Measurements from ENCODE around the gene RBMS3.

Gene RBMS3

DNA sequence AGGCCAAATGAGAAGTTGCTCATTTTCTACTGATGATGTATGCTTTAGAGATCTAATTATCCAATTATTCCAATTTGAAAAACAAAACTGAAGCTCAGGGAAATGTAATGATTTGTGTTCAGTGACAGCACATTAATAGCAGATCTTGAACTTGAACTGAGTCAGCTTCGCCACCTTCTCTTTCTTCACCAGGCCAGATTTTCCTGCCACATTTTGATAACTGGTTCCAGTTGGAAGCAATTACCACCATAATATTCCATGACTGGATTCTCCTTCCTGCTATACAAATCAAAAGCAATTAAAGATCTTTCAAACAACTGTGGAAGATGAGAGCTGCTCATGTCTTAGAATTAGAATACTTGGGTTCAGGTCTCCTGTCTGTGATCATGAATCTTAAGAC is 334.1 kb downstream of the RBMS3 start:
- DNase-seq (ENCODE audit: low read depth, low spot score): no peak

DNA sequence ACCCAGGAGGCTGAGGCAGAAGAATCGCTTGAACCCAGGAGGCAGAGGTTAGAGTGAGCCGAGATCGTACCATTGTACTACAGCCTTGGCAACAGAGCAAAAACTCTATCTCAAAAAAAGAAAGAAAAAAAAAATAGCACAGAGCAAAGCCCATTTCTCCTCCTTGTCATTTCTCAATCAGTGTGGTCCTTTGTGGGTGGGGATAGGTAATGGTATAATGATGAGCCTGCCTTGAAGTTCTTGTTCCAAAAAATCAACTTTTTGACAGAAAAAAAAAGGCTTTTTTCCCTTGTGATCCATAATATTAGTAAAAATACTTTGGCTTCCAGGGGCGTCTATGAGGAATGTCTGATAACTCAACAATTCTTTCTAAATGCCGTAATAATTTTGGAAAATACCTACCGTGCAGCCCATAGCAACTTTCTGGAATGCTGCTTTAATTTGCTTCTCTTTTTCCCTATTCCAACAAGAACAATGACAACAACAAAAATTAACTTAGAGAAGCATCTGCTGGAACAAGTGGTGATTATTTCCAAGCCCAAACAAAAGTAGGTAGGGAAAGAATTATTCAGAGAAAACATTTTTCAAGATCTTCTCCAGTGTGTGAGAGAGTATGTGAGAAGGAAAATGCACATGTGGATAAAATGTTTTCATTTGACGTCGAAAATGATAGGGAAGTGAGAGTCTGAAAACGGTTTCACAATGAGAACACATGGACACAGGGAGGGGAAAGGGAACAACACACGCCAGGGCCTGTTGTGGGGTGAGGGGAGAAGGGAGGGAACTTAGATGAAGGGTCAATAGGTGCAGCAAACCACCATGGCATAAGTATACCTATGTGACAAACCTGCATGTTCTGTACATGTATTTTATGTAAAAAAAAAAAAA is 337.8 kb downstream of the RBMS3 start:
- no peak for DNase-seq (ENCODE audit: low read depth, low spot score)

GRCh38 chr3:29619676-29620075 is 338.8 kb downstream of the RBMS3 start:
- DNase-seq (ENCODE audit: low read depth, low spot score): no peak

DNA sequence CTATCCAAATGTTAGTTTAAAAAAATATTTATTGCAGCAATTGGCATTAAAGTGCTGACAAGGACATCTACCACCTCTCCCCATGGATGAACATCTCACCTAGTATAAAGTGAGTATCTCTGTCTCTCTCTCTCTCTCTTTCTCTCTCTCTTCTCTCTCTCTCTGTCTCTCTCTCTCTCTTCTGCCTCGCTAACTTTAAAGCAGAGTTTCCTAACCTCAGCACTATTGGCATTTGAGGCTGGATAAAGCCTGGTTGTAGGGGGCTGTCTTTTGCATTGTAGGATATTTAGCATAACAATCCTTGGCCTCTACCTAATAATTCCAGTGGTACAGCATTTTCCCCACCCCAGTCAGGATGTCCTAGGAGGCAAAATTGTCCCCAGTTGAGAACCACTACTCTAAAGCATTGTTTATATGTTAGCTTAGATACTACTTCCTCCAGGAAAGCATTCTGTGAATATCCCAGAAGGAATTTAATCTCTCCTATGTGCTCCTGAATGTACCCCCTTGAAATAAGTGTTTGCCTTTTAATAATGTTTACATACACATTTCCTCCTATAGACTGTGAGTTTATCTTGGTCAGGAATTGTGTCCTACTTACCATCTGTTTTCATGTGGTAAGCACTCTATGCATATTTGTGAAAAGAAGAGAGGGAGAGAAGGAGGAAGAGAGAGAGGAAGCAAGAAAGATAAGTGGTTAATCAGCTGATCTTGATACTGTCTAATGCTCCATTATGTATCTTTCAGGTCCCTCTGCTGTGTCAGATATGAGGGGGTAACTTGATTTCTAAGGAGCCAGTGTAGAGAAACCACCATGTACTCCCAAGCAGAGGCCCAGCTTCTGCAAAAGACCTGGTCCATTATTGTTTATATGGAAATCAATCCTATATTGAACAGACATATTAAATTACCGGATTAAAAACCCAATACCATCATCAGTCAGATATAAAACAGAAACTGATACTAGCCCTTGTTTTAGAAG is 346.6 kb downstream of the RBMS3 start:
- no peak for DNase-seq (ENCODE audit: low read depth, low spot score)

DNA sequence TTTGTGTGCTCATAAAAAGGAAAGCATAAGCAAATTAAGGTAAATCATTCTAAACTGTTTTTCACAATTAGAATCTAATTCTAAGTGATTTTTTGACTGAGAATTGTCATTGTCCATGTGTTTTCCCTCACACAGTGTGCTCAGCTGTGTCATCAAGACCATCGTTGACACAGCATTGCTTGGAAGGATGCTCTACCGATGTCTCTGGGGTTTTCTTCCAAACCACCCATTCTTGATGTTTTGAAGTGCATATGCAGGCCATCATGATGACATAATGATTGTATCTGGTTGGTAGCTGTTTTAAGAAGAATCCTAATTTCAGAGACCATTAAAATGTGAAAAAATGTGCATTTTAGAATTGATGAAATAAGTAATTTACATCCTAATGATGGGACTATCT is 347.9 kb downstream of the RBMS3 start:
- no peak for DNase-seq (ENCODE audit: low read depth, low spot score)

DNA sequence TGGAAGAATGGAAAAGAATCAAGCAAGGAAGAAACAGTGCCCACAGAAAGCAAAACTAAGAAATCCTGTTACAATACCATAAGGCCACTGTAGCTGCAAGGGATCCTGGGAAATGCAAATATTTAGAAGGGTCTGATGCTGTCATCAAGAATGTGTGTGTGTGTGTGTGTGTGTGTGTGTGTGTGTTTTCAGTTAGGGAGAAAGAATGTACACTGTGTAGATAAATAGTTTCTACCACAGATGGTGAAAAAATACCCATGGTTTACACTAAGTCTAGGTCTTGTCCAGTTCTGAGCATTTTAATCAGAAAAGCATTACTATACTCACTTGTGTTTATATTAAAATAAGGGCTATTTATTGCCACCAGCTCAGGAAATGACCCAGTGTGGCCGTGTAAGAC is 355.0 kb downstream of the RBMS3 start:
- no peak for DNase-seq (ENCODE audit: low read depth, low spot score)

GRCh38 chr3:29637068-29637467 is 356.2 kb downstream of the RBMS3 start:
- DNase-seq (ENCODE audit: low read depth, low spot score): no peak

DNA sequence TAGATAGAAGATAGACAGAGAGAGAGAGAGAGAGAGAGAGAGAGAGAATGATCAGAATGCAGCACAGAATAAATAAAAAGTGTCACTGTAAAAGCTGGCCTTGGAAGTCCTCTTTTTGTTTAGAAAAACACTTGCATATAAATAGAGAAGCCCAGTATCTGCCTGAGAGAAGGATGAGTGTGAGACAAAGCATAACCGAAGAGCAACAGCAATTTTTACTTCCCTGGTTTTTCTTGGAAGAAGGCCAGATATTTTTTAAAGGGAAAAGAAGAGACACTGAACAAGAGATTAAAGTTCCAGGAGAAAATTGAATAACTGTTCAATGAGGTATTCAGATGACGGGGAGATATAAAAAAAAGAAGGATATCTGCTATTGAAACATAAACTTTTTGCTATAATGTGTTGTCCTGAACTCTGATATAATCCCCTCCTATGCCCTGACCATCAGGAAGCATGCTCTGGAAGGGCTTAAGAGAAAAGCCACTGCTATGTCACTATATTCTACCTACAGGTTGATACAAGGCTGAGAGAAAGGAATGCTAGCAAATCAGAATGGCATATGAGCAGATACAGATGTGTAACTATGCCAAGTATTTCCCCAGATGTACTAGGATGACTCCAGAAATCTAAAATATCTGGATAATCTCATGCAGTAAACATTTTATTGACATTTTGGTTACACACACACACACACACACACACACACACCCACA is 358.9 kb downstream of the RBMS3 start:
- DNase-seq (ENCODE audit: low read depth, low spot score): no peak

DNA sequence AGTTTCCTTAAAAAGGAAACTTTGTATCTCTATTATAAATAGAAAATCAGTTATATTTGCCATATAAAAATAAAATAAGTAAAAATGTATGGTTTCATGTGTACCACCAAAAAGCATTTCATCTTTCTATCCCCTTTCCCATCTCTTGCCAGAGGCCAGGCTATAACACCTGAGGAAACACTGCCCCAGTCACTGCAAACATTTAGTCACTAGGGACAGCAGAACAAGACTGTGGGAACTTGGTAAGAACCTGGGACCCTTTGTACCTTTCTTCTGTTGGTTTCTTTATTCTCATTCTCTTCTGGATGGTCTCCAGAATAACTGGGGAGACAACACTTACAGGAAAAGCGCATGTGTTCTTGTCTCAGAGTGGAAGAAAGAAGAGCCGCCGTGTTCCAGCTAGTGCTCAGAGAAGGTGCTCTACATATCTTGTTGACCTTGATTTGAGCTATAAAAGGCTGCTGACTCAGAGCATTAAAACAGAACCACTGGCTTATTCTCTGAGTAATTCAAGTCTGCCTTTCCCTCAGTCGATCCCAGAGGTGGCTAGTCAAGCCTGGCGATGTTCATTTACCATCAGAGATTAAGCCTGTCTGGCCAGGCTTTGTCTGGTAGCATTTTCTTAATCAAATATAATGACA is 361.6 kb downstream of the RBMS3 start:
- no peak for DNase-seq (ENCODE audit: low read depth, low spot score)

DNA sequence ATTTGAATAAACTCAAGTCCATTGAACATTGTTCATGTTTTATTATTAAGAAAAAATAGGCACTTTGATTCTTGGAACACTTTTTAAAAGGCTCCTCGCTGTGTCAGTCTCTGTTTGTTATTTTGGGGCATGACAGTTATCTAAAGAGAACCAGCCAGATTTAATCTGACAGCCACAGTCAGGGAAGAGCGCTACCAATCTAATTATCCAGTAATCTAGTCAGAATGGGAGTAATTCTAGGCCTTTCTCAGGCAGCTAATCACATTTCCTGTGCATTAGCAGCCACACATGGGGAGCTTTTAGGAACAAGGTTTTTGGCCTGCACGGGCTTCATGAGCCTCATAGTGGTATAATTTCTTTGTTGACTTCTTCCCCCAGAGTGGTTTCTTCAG is 362.2 kb downstream of the RBMS3 start:
- no peak for DNase-seq (ENCODE audit: low read depth, low spot score)

GRCh38 chr3:29644261-29644660 is 363.4 kb downstream of the RBMS3 start:
- DNase-seq (ENCODE audit: low read depth, low spot score): no peak

DNA sequence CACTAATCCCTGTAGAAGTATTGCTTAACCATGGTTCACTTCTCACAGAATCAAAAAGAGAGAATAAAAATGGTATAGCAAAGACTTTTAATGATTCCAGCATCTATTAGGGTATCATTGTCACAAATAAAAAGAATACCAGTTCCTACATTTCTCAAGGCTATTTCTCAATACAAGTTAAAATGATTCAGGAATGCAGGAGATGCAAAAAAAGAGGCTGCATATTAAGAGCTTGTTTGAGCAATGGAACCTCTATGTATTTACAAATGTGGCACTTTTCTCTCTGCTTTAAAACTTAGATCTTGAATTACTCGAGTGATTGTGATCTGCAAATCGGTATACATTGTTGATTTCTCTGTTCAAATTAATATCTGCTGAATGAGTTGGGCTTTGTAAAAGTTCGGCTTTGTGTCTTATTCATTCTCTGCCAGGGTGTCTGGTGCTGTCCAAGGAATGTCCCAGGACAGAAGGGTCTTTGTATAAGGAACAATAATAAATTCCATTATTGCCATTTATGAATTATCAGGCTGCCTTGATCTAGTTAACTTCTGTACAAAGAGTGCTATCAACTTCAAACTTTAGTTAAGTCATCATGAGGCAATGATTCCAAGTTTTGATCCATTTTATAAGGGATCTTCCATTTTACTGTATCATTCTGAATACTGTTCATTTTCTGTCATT is 364.2 kb downstream of the RBMS3 start:
- no peak for DNase-seq (ENCODE audit: low read depth, low spot score)

GRCh38 chr3:29646043-29646442 is 365.2 kb downstream of the RBMS3 start:
- no peak for DNase-seq (ENCODE audit: low read depth, low spot score)

DNA sequence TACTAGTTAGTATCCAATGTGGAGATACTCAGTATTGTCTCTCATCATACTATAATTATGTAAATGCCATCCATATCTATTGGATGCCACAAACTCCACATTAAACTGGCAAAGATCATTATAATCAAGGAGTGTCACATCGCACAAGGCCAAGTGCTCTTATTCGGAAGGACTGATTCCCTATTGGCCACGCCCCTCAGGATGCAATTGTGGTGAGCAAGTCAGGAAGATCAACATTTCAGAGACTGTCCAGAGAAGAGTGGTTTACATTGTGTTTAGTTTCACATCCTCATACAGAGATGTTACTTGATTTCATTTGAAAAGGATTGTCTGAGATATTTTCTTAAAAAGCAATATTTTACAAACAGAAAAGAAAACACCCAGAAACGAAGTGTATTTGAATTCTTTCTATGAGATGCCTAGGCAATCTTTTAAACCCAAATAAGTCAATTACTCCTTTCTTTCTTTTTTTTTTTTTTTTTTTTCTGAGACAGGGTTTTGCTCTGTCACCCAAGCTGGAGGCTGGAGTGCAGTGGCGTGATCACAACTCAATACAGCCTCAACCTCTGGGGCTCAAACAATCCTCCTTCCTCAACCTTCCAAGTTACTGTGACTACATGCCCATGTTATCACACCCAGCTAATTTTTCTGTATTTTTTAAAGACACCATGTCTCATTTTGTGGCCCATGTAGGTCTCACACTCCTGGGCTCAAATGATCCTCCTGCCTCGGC is 369.1 kb downstream of the RBMS3 start:
- DNase-seq (ENCODE audit: low read depth, low spot score): no peak

GRCh38 chr3:29653680-29654079 is 372.8 kb downstream of the RBMS3 start:
- no peak for DNase-seq (ENCODE audit: low read depth, low spot score)

- no peak for DNase-seq (ENCODE audit: low read depth, low spot score)
Measured at GRCh38 chr3:29655015-29655747, 374.3 kb downstream of the RBMS3 start.

DNA sequence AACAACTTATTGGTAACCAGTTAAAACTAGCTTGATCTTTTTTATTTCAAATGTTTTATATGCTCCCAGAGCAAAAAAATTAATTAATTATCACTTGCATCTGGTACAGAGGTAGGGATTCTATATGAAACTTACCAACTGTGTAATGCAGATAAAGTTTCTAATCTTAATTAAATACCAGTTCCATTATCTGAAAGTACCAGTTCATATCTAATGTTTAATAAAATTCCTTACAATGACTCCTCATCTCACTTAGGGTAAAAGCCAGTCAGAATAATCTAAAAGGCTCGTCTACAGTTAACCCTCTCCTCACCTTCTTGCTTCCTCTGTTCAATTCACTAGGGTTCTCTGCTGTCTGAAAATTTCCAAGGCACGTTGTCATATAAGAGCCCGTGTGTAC is 384.8 kb downstream of the RBMS3 start:
- DNase-seq (ENCODE audit: low read depth, low spot score): no peak

DNA sequence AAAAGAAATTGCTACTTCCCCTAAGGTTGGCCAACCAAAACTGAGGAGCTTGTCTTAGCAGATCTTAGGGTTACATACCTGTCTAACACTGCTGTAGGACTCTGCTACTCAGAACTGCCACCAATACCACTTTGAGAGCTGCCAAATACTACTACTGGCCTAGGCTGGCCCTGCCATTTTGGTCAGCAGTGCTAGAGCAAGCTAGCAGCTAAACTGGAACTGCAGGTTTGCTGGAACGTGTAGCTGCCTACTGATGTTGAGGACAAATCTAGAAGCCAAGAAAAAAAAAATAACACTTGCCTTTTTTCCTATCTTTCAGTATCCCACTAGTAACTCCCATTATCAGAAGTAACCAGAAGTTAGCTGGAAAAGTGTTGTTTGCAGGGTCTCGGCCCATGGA is 387.4 kb downstream of the RBMS3 start:
- DNase-seq (ENCODE audit: low read depth, low spot score): no peak

DNA sequence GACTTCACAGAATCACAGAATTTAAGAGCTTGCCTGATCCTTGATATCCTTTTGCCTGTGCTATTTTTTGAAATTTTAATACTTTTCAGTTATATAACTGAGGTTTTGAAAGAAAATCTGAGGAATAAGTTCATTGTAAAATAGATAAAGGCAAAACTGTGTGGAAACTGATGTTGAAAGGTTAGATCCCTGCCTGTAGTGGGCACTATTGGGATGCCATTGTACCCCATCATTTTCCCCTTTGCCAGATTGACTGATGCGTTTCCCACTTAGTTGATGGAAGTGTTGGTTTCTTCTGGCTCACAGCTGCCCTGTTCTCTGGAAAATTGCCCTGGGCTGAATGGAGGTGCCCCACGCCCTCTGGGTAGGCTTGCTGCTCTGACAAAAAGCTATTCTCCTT is 387.9 kb downstream of the RBMS3 start:
- DNase-seq (ENCODE audit: low read depth, low spot score): no peak
